ENCODE data around the gene PACS2.

Gene PACS2

DNA sequence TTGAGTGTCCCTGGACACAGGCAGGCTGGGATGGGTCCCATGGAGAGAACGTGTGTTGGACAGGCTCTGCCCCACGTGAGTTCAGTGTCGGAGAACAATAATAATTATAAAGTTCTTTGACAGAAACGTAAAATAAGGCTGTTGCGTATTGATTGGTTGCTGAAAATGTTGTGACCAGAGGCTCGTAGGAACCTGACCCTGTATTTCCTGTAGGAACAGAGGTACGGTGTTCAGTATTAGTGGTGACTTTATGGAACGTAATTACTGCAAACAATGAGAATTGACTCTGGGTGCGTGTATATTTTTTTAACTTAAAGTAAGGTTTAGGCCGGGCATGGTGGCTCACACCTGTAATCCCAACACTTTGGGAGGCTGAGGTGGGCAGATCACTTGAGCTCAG is 112.9 kb downstream of the PACS2 start:
- TF ChIP-seq CTCF (IDR thresholded peaks at IDR 0.05; ENCODE audit: borderline replicate concordance, insufficient read depth, low read depth, low read length), result no peak
- H3K4me3 ChIP-seq (ENCODE audit: low read depth, low read length), result no peak overlapping the region

DNA sequence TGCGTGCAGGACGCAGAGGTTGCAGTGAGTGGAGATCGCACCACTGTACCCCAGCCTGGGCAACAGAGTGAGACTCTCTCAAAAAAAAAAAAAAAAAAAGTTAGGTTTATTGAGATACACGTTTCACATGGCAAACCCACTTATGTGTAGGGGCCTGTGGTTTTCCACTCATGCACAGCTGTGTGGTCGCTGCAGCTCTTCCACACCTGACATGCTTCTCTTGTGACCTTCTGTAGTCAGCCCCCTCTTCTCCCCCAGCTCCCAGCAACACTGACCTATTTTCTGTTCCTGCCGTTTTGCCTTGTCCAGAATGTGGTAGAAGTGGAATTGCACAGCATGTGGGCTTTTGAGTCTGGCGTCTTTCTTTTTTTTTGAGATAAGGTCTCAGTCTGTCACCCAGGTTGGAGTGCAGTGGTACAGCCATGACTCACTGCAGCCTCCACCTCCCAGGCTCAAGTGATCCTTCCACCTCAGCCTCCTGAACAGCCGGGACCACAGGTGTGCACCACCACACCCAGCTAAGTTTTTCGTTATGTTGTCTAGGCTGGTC is 113.5 kb downstream of the PACS2 start:
- no peak overlapping the region for H3K4me3 ChIP-seq (ENCODE audit: low read depth, low read length)
- TF ChIP-seq CTCF (IDR thresholded peaks at IDR 0.05; ENCODE audit: borderline replicate concordance, insufficient read depth, low read depth, low read length), result no peak

DNA sequence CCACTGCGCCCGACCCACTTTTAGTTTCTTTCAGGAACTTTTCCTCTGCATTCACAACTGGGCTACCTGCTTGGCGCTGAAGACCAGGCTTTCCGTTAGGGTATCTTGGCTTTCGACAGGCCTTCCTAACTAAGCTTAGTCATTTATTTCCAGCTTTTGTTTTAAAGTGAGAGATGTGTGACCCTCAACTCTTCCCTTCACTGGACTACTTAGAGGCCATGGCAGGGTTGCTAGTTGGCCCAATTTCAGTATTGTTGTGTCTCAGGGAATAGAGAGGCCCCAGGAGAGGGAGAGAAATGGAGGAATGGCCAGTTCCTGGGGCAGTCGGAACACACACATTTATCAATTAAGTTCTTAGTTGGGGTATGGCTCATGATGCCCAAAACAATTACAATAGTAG is 115.5 kb downstream of the PACS2 start:
- H3K4me3 ChIP-seq (ENCODE audit: low read depth, low read length), result no peak overlapping the region
- TF ChIP-seq CTCF (IDR thresholded peaks at IDR 0.05; ENCODE audit: borderline replicate concordance, insufficient read depth, low read depth, low read length), result no peak

- TF ChIP-seq CTCF (IDR thresholded peaks at IDR 0.05; ENCODE audit: borderline replicate concordance, insufficient read depth, low read depth, low read length), result no peak
- no peak overlapping the region for H3K4me3 ChIP-seq (ENCODE audit: low read depth, low read length)
These were observed 116.0 kb downstream of the PACS2 start for GRCh38 chr14:105430565-105430964.

DNA sequence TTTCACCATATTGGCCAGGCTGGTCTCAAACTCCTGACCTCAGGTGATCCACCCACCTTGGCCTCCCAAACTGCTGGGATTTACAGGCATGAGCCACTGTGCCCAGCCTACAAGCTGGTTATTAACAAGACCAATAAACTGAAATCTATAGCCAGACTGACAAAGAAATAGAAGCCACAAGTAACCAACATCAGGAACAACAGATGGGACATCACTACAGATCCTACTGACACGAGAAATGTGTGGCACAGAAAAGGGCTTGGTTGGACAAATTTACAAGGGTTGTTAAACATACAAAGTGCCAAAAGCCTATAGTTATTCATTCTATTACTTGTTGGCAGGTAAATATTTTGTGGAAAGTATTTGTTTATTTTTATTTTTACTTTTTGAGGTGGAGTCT is 116.7 kb downstream of the PACS2 start:
- no peak overlapping the region for H3K4me3 ChIP-seq (ENCODE audit: low read depth, low read length)
- TF ChIP-seq CTCF (IDR thresholded peaks at IDR 0.05; ENCODE audit: borderline replicate concordance, insufficient read depth, low read depth, low read length), result no peak

- no peak overlapping the region for H3K4me3 ChIP-seq (ENCODE audit: low read depth, low read length)
- no peak for TF ChIP-seq CTCF (IDR thresholded peaks at IDR 0.05; ENCODE audit: borderline replicate concordance, insufficient read depth, low read depth, low read length)
These were observed 118.1 kb downstream of the PACS2 start for GRCh38 chr14:105432657-105433056.

GRCh38 chr14:105433161-105433605 is 118.6 kb downstream of the PACS2 start:
- H3K4me3 ChIP-seq (ENCODE audit: low read depth, low read length), result no peak overlapping the region
- no peak for TF ChIP-seq CTCF (IDR thresholded peaks at IDR 0.05; ENCODE audit: borderline replicate concordance, insufficient read depth, low read depth, low read length)
